Right lobe of liver (tissue), 6 donors: ENCODE measurements around the gene PTPN5. TPM values are rescaled to one million over a fixed set of nuclear protein-coding genes. Genes with fewer than 3 reads are reported as not detected.

Experiments
- ATAC-seq, 4 donors: fragments of 200-7000 bp; cut with Tn5 transposase; one replicate each; pipeline ENCODE4 v1.9.1; 2020; ENCODE audit warnings: mild to moderate bottlenecking in 4 of 4, moderate library complexity in 4 of 4
- DNase-seq, 3 donors: peaks; one replicate each; pipeline ENCODE4 v3.0.0-alpha.2; 2020
- H3K27ac ChIP-seq, 3 donors: fragments of 200-600 bp; one replicate each; pipeline ENCODE4 v1.8.0; 2022
- H3K27me3 ChIP-seq, 2 donors: fragments of 200-600 bp; one replicate each; pipeline ENCODE4 v1.8.0; 2022
- H3K36me3 ChIP-seq, 4 donors: fragments of 200-600 bp; sonication (generic) in 1 of 4; one replicate each; pipeline versions ENCODE4 v1.5.1 to v1.8.0; 2017 to 2022; ENCODE audit warnings: control low read depth in 1 of 4
- H3K4me1 ChIP-seq, 4 donors: fragments of 200-600 bp; sonication (generic) in 1 of 4; one replicate each; pipeline versions ENCODE4 v1.5.1 to v1.8.0; 2017 to 2022; ENCODE audit warnings: control low read depth in 1 of 4
- H3K4me3 ChIP-seq, 3 donors: fragments of 200-600 bp; one replicate each; pipeline ENCODE4 v1.8.0; 2022
- H3K9me3 ChIP-seq, 4 donors: fragments of 200-600 bp; sonication (generic) in 1 of 4; one replicate each; pipeline versions ENCODE4 v1.5.1 to v1.8.0; 2017 to 2022; ENCODE audit warnings: control low read depth in 1 of 4
- CTCF ChIP-seq, 4 donors: fragments of 200-600 bp in 3 of 4; fragments of 450-650 bp in 1 of 4; IDR thresholded peaks; one replicate each; pipeline versions ENCODE4 v1.5.1 to v1.8.0; 2016 to 2022; ENCODE audit warnings: antibody characterized with exemption in 4 of 4, mild to moderate bottlenecking in 2 of 4
- POLR2A ChIP-seq: fragments of 450-650 bp; IDR thresholded peaks from one replicate; pipeline ENCODE4 v1.6.1; 2017; ENCODE audit warnings: antibody characterized with exemption, mild to moderate bottlenecking
- WGBS: methylation state at CpG from one replicate; pipeline ENCODE4 v1.1.6; 2018; ENCODE audit warnings: low coverage, low lambda C conversion rate; ENCODE audit not compliant: insufficient coverage; ENCODE audit errors: missing lambda C conversion rate; 5-methylcytosine and 5-hydroxymethylcytosine counted together
- intact Hi-C, 2 donors: fragments of 100-400 bp; cut with DNase I; formaldehyde crosslinking; loops; one replicate each; pipeline versions ENCODE4 v1.11.2 to v1.14.1; 2022
- total RNA-seq, 6 experiments: library from RNA; depleted of rRNA in 2 of 6; stranded (reverse); fragments of >200 nt in 2 of 6; fragmentation: NEBNext Ultra II Directional in 3 of 6; extraction: Animal tissue kit (Norgen Biotek cat#: 25700) in 3 of 6; gene quantifications; one replicate each; pipeline versions ENCODE4 v1.1.0 to v1.2.4, GENCODE V29; 2016 to 2023
- donor health status: DM: no; HTN: yes; CAD: no.
- donor health status: DM: no; HTN: no; CAD: no.
- donor health status: DM: no; HTN: no; CAD: no.
- donor health status: DM: no; HTN: yes; CAD: no.
- donor health status: DM: no; HTN: yes; CAD: no.

PTPN5 gene
- total RNA-seq, 6 experiments from 2014 or later, result not detected

- peak overlapping the region in 1 of 3 donors; percentile 39 for H3K27ac ChIP-seq
- peak overlapping the region; percentile 25 to 49 (median 31) for H3K4me3 ChIP-seq
- intact Hi-C loops, result no loop called here
- H3K36me3 ChIP-seq, result peaks cover 0 to 3% (median 0%) of the 10 kb centered on the region in 4 donors
- ATAC-seq (peak; percentile 48 to 64 (median 54)), DNase-seq (peak in 2 of 3 donors; percentile 42 to 65)
- TF ChIP-seq CTCF (IDR thresholded peaks at IDR 0.05) (no peak), POLR2A (no peak)
- 3% methylated on average over 10 of the region's 46 CpGs for WGBS
- H3K4me1 ChIP-seq, result no peaks in the 10 kb centered on the region
- no peaks in the 10 kb centered on the region for H3K9me3 ChIP-seq
- H3K27me3 ChIP-seq, result no peaks in the 10 kb centered on the region
These were observed 85.8 kb downstream of the PTPN5 start for GRCh38 chr11:18705651-18706281.

GRCh38 chr11:18704698-18705097 is 86.9 kb downstream of the PTPN5 start:
- ATAC-seq, result no peak
- Histone ChIP-seq H3K27me3 (no peaks in the 10 kb centered on the region), H3K4me3 (no peak overlapping the region), H3K4me1 (no peaks in the 10 kb centered on the region), H3K27ac (no peak overlapping the region), H3K9me3 (no peaks in the 10 kb centered on the region), H3K36me3 (peaks cover 0 to 3% (median 0%) of the 10 kb centered on the region in 4 donors)
- TF ChIP-seq POLR2A (no peak), CTCF (IDR thresholded peaks at IDR 0.05) (no peak)
- WGBS, result 54% methylated on average over 1 of the region's 1 CpG
- no peak for DNase-seq
- intact Hi-C loops, result no loop called here

GRCh38 chr11:18704045-18704645 is 87.5 kb downstream of the PTPN5 start:
- Histone ChIP-seq H3K9me3 (no peaks in the 10 kb centered on the region), H3K27me3 (no peaks in the 10 kb centered on the region), H3K4me3 (no peak overlapping the region), H3K36me3 (peaks cover 0 to 3% (median 0%) of the 10 kb centered on the region in 4 donors), H3K27ac (no peak overlapping the region), H3K4me1 (no peaks in the 10 kb centered on the region)
- no peak for DNase-seq
- intact Hi-C loops, result no loop called here
- TF ChIP-seq POLR2A, result no peak
- no peak for TF ChIP-seq CTCF (IDR thresholded peaks at IDR 0.05)
- 71% methylated on average over 3 of the region's 5 CpGs for WGBS
- ATAC-seq, result no peak

GRCh38 chr11:18703001-18703763 is 88.4 kb downstream of the PTPN5 start:
- intact Hi-C loops, result no loop called here
- Histone ChIP-seq H3K36me3 (peaks cover 0 to 3% (median 0%) of the 10 kb centered on the region in 4 donors), H3K27ac (no peak overlapping the region), H3K27me3 (no peaks in the 10 kb centered on the region), H3K4me3 (no peak overlapping the region), H3K9me3 (no peaks in the 10 kb centered on the region), H3K4me1 (no peaks in the 10 kb centered on the region)
- DNase-seq (no peak), ATAC-seq (no peak)
- TF ChIP-seq POLR2A, result no peak
- TF ChIP-seq CTCF (IDR thresholded peaks at IDR 0.05), result no peak
- no CpG with 5 or more reads among the region's 2 CpGs for WGBS
